Ecto neural progenitor cell (in vitro differentiated cells): ENCODE data around the gene EPAS1.

Experiments
- DNase-seq: peaks from one replicate; pipeline ENCODE4 v3.0.0-alpha.2; 2018; ENCODE audit warnings: low spot score

EPAS1 gene

DNA sequence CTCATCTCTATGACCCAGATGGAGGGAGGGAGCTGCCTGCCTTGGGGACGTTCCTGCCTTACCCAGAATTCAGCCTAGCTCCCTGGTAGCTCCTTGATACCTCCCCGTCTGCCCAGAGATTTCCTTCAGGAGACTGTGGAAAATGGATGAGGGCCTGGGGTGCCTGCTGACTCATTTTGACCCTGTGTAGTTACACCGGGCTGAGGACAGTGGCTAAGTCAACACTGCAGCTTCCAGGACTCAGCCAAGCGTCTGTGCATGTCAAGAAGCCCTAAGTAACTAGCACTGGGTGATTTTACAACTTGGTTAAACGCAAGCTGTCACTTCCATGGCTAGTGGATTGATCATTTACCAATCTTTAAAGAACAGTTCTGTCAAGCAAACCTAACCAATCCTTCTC lies 23.3 kb upstream of the EPAS1 start:
- DNase-seq = no peak

DNA sequence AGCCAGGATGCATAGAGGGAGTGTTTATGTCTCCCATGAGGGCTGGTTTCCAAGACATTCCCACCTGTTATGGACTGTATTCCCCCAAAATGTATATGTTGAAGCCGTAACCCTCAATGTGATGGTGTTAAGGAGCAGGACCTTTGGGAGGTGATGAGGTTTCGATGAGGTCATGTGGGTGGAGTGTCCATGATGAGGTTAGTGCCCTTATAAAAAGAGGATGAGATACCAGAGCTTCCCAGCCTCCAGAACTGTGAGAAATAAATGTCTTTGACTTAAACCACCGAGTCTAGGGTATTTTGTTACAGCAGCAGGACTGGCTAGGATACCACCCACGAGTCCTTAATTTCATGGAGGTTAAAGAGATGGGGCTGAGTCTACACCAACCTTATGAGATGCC lies 22.6 kb upstream of the EPAS1 start:
- no peak for DNase-seq

DNA sequence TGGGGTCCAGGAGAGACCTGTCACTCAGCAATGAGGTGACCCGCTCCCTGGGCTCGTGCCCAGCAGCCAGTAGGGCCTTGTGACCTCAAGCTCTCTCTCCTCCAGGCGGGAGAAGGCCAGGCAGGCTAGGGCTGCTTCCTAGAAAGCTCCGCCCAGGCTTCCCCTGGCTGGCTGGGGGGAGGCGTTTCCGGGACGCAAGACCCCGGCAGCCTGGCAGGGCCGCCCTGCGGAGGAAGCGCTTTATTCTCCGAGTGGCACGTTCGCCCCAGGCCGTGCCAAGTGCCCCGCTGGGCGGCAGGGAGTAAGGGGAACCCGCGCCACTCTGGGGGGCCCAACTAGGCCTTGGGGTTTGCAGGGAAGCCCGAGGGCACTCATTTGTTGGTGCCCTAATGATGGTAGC lies 21.2 kb upstream of the EPAS1 start:
- DNase-seq = peak; percentile 73

- DNase-seq = no peak
Measured at GRCh38 chr2:46276642-46277041, 20.6 kb upstream of the EPAS1 start.

DNA sequence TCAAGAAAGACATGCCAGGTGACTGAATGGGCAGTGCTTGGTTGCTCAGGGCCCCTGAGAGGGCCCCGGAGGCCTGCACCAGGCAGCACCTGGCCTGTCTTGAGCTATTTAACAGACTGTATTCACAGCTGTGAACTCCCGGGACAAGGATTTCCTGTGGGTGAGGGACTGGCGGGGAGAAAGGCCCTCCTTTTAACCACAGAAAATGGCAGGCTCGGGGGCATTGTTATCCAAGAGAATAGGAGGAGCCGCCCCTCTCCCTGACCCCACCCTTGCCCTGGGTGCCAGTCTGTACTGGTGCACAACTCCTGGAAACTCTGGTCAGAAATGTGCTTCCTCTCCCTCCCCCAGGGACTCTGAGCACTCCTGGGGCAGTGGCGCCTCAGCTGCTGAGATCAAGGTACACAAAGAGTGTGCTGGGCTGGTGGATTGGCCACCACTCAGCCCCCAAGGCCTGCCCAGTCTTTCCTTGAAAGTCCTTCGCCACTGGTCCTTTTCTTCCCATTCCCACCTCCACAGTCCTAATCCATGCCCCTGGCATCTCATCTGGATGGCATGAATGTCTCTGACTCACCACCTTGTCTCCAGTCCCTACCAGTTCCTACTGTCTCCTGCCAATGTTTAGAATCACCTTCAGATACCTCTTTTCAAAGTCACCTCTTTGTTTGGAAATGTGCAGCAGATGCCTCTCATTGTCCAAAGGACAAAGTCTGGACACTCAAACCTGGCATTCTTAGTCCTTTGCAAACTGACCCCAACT lies 19.6 kb upstream of the EPAS1 start:
- no peak for DNase-seq

- no peak for DNase-seq
Measured at GRCh38 chr2:46278952-46279351, 18.3 kb upstream of the EPAS1 start.

DNA sequence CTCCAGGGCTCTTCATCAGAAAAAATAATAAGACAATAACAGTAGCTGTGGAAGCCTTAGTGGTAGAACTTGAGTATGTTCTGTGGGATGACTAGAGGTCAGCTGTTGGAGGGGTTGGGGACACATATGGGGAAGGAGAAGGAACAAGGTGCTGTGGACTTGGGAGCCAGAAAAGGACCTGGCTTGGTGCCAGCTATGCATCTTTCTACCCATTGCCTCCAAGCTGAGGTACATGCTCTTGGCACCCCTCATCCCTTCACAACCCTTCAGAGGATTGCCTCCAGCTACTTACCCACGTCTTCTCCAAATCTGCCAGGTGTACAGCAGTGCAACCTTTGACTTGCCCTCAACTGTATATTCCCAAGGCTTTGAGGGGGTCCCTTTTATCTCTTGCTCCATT lies 15.3 kb upstream of the EPAS1 start:
- no peak for DNase-seq

DNA sequence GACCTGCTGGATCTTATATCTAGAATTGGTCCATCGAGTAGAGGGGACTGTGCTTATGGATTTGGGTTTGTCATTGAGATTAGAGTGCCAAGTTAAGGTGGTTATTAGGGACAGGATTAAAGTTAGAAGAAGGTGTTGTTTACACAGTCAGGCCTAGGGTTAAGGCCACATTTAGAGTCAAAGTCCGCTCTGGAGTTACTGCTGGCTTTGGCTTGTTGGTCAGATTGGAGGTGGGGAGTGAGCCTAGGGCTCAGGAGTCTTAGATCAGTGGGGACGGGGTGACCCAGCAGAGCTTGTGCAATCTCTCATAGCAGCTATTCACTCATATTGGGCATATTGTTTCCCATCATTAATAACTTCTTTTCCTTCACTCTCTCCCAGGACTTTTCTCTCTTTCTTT lies 13.5 kb upstream of the EPAS1 start:
- DNase-seq = no peak

DNA sequence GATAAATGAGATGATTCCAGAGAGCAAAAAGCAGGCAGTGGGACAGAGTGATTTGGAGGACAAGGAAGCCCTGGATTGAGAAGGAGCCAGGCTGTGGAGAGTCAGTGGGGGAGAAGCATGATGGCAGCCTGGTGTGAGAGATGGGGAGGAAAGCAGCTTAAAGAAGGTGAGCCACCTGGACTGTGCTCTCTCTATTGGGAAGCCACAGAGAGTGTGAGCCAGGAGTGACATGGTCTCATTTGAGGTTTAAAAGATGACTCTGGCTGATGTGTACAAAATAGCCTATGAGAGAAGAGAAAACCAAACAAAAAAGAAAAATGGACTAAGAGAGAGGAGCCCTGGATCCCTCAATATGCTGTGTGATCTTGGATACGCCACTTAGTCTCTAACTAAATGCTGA lies 12.9 kb upstream of the EPAS1 start:
- DNase-seq = no peak

GRCh38 chr2:46284796-46285195 lies 12.4 kb upstream of the EPAS1 start:
- DNase-seq = no peak

GRCh38 chr2:46286715-46287114 lies 10.5 kb upstream of the EPAS1 start:
- no peak for DNase-seq

GRCh38 chr2:46290078-46290477 lies 7.1 kb upstream of the EPAS1 start:
- DNase-seq = no peak

- no peak for DNase-seq
Measured at GRCh38 chr2:46293466-46293865, 3.7 kb upstream of the EPAS1 start.

GRCh38 chr2:46294176-46294836 lies 2.9 kb upstream of the EPAS1 start:
- DNase-seq = peak; percentile 62

- peak; percentile 64 for DNase-seq
Measured at GRCh38 chr2:46296216-46296839, 879 bp upstream of the EPAS1 start.

DNA sequence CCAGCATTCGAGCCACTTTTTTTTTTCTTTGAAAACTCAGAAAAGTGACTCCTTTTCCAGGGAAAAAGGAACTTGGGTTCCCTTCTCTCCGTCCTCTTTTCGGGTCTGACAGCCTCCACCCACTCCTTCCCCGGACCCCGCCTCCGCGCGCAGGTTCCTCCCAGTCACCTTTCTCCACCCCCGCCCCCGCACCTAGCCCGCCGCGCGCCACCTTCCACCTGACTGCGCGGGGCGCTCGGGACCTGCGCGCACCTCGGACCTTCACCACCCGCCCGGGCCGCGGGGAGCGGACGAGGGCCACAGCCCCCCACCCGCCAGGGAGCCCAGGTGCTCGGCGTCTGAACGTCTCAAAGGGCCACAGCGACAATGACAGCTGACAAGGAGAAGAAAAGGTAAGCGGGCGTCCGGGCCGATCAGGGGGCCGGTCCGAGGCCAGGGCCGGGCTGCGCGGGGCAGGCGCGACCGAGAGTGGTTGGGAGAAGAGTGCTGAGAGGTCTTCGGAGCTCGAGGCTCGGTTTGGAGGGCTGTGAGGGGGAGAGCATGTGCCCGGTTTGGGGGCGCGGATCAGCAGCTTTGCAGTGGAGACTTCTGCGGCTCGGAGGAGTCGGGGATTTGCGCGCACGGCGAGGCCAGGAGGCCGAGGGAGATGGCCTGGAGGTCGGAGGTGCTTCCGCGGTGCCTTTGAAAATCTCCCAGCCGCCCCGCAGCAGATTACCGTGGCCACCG lies 502 bp downstream of the EPAS1 start:
- peak; percentile 72 for DNase-seq

DNA sequence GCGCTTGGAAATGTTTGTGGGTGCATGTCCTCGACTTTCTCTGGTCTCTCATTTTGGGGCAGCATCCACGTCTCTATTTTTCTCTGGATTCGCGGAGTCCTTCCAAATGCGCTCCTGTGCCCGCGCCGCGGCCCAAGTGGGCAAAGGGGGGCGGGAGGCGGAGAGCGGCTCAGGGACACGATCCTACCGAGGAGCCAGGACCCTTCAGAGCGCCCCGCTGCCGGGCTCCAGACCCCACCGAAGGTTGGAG lies 990 bp downstream of the EPAS1 start:
- no peak for DNase-seq

- peak; percentile 69 for DNase-seq
Measured at GRCh38 chr2:46298522-46299353, 1.5 kb downstream of the EPAS1 start.

DNA sequence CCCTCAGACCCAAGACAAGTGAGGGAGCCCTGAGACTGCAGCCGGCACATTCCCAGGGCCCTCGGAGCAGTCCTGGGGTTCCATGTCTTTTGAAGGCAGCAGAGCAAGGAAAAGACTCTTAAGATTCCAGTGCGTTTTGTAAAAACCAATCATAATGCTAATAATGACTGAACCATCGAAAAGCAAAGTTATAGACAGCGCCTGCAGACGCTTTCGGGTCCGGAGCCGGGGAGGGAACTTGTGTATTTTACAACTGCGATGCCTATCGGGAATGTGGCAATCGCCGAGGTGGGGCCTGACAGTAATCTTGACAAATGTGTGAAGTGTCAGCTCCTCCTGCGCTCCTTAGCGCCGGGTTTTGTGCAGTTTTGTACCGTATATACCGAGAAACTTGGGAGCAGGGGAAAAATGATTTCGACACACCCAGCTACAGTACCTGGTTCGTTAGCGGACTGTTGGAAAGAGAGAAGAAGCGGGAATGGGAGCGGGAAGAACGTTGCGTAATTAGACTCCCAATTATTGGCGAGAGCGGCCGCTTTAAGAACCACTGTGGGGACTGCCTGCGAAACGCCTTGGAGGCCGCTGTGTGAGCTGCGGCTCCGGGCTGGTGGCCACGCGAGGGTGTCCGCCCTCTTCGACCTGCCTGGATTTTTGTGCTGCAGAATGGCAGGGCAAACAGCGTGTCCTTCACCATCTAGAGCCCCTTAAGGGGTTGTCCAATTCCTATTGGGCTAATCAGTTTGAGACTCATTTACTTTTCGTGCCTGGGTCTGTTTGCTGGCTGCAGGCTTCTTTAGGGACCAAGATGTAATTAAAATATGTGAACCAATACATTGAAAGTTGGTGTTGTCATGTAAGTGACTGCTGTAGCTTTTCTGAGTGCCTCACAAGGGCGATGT lies 2.4 kb downstream of the EPAS1 start:
- DNase-seq = peak; percentile 67

DNA sequence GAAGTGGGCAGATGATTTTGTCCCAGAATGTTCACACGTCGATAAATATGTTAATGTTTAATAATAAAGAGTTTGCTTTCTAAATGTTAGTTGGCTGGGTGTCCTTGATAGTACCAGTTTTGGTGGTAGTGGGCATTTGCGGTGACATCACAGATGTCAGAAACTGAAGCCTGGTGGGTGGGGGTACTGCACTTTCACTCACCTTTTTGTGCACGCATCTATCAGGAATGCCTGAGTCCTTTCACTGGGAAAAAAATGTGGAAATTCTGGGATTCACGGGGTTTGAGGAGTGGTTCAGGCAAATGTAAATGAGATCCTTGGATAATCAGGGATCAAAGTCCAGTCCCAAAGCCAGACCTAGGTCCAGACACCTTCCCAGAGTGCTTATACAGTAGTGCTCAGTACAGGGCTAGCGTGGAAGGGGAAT lies 3.2 kb downstream of the EPAS1 start:
- no peak for DNase-seq
